SKM-1 (cell line): ENCODE results near the gene RABGAP1L.
"Not testable (repeated sequence)": the region's sequence is repeated elsewhere in the genome, so short reads cannot be mapped to it uniquely, and the experiment has no call there.

Experiments used
- DNase-seq: peaks from one replicate; lab custom pipeline; 2025; ENCODE audit not compliant: unreplicated experiment; lab: John Stamatoyannopoulos, UW

Gene RABGAP1L

DNA sequence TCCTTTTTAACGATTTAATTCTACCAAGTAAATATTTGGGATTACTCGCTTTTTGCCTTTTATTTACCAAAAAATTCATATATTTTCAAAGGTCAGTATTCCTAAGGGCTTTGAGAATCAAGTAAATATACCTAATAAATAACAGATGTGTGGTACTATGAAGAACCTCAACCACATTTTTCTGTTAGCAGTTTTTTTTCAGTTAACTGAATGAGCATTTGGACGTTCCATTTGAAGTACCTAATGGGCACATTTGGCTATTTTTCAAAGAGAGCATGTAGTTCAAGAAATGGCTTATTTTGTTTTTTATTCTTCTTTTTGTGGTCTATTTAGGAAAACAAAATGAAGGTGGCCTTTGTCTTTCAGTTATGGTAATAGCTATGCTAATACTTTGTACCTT lies 541.5 kb downstream of the RABGAP1L start:
- DNase-seq, result no peak

DNA sequence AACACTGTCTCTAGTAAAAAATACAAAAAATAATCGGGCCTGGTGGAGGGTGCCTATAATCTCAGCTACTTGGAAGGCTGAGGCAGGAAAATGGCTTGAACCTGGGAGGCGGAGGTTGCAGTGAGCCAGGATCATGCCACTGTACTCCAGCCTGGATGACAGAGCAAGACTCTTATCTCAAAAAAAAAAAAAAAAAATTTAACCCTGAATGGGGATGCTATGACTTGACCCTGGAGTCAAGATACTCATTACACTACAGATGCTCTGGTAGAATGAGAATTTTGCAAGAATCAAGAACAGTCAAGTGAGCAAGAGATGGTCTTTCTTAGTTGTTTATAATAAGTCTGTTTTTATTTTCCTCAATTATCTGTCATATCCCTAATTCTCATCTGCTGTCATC lies 542.2 kb downstream of the RABGAP1L start:
- DNase-seq, result no peak

DNA sequence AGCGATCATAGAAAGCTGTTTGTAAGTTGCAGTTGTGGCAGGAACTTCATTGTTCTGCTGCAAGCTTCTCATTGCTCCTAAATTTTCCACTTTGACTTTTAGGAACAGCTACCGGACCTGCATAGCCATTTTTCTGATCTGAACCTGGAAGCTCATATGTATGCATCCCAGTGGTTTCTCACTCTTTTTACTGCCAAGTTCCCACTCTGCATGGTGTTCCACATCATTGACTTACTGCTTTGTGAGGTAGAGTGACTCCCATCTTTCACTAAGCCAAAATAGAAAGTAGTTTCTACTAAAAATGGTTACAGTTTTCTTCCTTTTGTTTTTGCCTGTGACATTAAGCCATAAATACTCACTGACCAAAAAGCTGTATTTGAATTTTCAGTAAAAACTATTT lies 542.7 kb downstream of the RABGAP1L start:
- no peak for DNase-seq

GRCh38 chr1:174703309-174703708 lies 544.0 kb downstream of the RABGAP1L start:
- no peak for DNase-seq

DNA sequence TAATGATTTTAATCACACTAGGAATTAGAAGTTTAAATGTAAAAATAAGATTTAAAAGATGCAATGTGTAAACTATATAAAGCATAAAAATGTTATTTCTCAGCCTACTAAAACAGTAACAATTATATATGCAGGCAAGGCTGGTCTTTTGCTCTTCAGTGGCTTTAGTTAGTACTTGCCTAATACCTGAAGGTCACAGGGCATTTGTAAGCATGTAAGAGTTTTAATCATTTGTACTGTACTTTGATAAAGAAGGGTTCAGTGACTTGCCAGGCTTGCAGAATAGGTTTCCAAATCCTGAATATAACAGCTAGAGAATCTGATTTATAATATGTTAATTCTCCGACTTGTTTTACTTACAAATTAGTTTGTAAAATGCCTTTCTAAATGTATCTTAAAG lies 545.0 kb downstream of the RABGAP1L start:
- DNase-seq, result no peak

- no peak for DNase-seq
These were observed 551.8 kb downstream of the RABGAP1L start for GRCh38 chr1:174710868-174711845.

DNA sequence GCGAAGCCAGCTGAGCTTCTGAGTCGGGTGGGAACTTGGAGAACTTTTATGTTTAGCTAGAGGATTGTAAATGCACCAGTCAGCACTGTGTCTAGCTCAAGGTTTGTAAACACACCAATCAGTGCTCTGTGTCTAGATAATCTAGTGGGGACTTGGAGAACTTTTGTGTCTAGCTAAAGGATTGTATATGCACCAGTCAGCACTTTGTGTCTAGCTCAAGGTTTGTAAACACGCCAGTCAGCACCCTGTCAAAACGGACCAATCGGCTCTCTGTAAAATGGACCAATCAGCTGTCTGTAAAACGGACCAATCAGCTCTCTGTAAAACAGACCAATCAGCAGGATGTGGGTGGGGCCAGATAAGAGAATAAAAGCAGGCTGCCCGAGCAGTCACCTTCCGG lies 552.5 kb downstream of the RABGAP1L start:
- not testable (repeated sequence) for DNase-seq

DNA sequence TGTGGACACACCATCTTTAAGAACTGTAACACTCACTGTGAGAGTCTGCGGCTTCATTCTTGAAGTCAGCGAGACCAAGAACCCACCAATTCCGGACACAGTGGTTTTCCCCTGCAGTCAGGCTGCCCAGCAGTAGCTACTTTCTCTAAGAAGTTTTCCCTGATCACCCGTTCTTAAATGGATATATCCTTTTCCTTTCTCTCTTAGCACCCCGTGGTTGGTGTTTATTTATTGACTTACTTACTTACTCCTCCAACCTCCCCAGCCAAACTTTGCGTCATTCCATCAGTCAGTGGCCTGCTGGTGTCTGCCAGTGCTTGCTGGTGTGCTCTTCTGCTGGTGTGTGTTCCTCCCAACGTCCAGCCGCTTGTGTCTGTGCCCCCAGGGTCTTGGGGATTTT lies 553.2 kb downstream of the RABGAP1L start:
- no peak for DNase-seq

DNA sequence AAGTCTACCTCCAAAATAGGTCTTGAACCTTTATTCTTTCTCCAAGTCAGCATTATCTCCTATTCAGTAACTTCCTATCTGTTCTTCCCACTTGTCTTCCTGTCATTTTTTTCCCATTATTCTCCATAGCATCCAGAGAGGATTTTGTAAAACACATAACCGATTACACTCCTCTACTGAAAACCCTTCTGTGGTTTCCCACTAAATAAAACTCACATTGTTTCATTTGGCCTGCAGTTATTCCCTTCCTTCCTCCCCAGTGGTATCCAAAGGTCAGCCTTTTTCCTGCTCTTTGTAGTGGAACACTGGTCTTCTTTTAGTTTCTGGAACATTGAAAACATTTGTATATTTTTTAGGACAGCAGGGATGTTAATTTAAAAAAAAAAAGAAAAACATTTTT lies 554.5 kb downstream of the RABGAP1L start:
- no peak for DNase-seq

GRCh38 chr1:174719194-174719593 lies 559.9 kb downstream of the RABGAP1L start:
- no peak for DNase-seq

DNA sequence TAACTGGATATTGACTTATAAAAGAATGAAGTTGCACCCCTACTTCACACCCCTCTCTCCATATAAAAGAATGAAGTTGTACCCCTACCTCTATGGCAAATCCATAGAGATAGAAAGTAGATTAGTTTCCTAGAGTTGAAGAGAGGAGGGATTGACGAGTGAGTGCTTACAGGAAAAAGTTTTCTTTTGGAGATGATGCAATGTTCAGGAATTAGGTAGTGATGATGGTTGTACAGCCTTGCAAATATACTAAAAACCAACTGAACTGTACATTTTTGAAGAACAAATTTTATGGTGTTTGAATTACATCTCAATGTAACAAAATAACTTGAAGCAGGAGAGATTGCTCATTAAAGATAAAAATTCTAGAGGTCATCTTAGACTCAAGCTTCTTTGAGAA lies 561.3 kb downstream of the RABGAP1L start:
- DNase-seq, result no peak

GRCh38 chr1:174721246-174721645 lies 561.9 kb downstream of the RABGAP1L start:
- no peak for DNase-seq

DNA sequence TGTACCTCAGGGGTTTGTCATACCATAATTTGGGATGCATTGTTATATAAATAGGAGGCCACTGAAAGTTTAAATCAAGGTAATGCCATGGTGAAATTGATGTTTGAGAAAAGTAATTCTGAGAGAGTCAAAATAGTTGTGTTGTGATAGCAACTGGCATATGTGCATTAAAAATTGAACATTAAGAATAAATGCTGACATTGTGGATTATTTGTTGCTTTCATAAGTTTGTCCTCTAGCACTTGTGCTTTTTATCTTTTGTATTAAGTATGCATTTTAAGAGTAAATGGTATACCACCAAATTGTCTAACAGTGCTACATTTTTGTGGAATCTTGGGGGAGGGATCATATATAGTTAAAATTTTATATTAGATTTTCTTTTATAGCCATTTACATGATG lies 564.5 kb downstream of the RABGAP1L start:
- DNase-seq, result no peak

DNA sequence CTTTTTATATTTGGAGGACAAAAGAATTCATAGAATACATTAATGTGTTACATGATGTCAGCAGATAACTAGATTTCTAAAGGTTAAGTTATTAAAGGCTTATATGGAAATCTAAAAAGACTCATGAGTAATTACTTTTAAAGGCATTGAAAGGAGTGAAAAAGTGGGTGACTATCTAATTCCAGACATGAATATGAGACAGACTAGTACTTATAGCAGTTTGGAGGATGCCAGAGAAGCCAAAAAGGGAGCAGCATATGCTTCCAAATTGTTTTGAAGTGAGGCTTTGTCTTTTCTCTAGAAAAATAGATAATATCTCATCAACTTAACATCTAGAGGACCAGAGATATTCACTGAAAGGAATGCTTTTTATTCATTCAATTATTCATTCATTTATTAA lies 564.9 kb downstream of the RABGAP1L start:
- DNase-seq, result no peak

- DNase-seq, result no peak
These were observed 567.0 kb downstream of the RABGAP1L start for GRCh38 chr1:174726167-174726879.

DNA sequence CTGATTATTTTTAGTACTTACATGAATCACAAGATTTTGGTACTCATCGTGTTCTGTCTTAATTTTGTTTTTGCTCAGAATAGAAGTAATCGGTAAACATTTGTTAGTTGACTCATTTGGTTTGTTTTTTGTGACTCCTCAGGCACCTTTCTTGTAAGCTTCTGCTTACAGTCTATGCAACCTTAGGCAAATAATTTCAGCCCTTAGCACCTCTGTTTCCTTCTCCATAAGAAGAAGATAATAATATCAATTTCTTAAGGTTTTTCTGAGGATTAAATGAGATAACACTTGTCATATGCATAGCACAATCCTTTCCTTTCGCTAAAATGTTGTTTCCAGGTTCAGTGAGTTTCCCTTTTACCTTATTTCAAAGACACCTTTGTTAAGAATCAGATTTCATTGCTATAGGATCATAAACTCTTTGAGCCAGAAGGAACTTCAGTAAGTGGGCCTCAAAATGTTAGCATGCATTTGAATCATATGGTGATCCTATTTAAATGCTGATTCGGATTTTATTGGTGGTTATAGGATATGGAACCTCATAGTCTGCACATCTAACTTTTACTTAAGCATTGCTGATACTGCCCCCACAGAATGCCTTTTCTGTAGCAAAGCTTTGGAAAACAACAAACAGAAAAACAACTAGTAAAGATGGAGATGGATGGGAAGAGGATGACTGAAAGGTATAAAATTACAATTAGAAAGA lies 567.7 kb downstream of the RABGAP1L start:
- no peak for DNase-seq

DNA sequence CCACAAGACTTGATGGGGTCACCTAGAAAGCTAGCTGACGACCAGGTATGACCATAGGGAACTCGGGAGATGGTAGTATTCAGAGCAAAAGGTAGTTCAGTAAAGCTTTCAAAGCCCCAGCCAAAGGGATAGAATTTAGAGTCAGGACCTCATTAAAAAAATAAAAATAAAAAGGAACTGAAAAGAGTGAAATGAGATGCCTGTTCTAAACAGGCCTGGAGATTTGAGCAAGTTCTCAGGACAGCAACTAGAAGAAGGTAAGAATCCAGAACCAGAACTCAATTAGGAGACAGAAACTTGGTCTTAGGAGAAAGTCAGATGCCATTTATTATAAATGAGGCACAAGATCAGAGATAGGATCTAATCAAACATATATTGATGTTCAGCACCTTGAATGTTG lies 575.0 kb downstream of the RABGAP1L start:
- no peak for DNase-seq

DNA sequence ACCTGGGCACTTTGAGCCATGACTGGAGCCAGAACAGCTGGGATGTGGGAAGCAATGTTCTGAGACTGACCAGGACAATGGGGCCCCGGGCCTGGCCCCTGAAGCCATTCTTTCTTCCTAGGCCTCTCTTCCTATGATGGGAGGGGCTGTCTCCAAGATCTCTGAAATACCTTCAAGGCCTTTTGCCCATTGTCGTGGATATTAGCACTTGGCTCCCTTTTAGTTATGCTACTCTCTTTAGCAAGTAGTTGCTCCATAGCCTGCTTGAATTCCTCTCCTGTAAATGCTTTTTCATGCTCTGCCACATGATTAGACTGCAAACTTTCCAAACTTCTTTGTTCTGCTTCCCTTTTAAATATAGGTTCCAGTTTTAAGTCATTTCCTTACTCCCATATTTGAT lies 577.5 kb downstream of the RABGAP1L start:
- DNase-seq, result no peak

DNA sequence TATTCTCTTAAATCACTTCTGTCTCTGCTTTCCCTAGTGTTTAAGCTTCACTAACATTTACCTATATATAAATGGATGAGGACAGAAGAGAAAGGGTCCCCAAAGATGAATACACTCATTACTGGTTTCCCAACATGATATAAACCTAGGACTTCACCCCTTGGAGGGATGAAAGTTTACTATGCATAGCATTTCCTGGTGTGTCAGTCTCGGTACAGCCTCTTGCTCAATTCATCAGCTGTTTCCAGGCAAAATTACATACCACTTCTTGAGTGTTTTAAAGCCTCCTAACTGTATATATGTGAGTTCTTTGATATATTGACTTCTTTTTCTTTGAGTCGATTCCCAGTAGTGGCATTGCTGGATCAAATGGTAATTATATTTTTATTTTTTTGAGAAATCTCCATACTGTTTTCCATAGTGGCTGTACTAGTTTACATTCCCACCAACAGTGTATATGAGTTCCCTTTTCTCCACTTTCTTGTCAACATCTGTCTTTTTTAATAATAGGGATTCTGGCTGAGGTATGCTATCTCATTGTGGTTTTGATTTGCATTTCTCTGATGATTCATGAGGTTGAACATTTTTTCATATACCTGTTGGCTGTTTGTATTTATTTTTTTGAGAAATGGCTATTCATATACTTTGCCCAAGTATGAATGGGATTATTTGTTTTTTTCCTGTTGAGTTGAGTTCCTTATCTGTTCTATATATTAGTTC lies 581.1 kb downstream of the RABGAP1L start:
- no peak for DNase-seq

DNA sequence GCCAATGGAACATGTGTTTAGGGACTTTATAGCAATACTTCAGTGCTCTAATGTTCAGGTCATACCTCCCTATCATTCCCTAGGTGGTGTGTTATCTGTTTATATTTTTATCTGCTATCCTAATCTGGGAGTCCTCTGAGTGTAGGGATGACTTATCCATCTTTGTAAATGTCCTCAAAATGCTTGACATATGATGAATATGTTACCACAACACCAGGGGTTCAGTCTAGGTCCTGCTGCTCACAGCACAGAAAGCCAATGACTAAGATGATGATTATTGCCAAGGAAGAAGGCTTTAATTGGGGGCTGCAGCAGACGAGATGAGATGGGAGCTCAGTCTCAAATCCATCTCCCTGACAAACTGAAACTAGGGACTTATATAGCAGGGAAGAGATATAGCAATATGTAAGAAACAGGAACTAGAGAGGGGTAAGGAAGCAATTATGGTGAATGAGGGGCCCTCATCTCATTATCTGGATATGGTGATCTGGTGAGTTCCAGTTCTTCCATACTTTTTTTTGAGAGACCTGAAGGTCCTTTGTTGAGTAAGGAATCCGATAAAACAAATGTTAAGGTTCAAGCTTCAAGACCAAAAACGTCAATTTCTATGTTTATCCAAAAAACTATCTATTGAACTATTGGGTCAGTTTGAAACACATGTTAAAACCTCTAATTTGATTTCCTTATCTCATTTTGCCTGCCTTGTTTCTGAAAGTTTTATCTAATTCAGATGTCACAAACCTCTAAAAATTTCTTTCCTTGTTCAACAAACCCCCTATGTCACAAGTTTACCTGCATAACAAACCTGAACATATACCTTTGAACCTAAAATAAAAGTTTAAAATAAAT lies 583.7 kb downstream of the RABGAP1L start:
- peak; percentile 49 for DNase-seq
